Measurements from ENCODE around the gene LEFTY1. TPM values are rescaled to one million over a fixed set of nuclear protein-coding genes. Genes with fewer than 3 reads are reported as not detected.
A peak's percentile ranks its signal among the peaks of the same experiment; 100 is the strongest.

LEFTY1 gene
- total and polyA plus RNA-seq, 2 donors (not counting 1 experiment from before 2014, with no cell fraction given): 0.07 TPM; not detected in 1

- H3K27ac ChIP-seq (ENCODE audit: low read length in 2 of 2): no peak overlapping the region
- Mint-ChIP-seq H3K4me3 (no peak overlapping the region), H3K27me3 (no peaks in the 10 kb centered on the region), H3K27ac (no peak overlapping the region), H3K4me1 (peaks cover 14% of the 10 kb centered on the region), H3K9me3 (ENCODE audit: insufficient read depth) (no peaks in the 10 kb centered on the region)
- peaks cover 9 to 15% of the 10 kb centered on the region in 2 donors for H3K4me1 ChIP-seq (ENCODE audit: control insufficient read depth in 2 of 2, insufficient read depth in 2 of 2, low read length in 2 of 2)
- no peak overlapping the region for H2AFZ ChIP-seq (ENCODE audit: insufficient read depth, low read depth, low read length, poor library complexity, severe bottlenecking)
- no peaks in the 10 kb centered on the region for H3K9me3 ChIP-seq (ENCODE audit: control extremely low read depth in 1 of 3, control insufficient read depth in 2 of 3, insufficient read depth in 1 of 3, low read length in 2 of 3)
- H4K20me1 ChIP-seq (ENCODE audit: control insufficient read depth, insufficient read depth, low read length, poor library complexity, severe bottlenecking): peaks cover 23% of the 10 kb centered on the region
- no peaks in the 10 kb centered on the region for H3K27me3 ChIP-seq (replicated peaks in 1 of 4; ENCODE audit: control extremely low read depth in 1 of 4, control insufficient read depth in 3 of 4, insufficient read depth in 4 of 4, low read length in 3 of 4)
- no peak overlapping the region for H3K4me3 ChIP-seq (ENCODE audit: control extremely low read depth in 1 of 5, extremely low read depth in 1 of 5, insufficient read depth in 1 of 5, low read depth in 2 of 5, low read length in 4 of 5)
- H3K9ac ChIP-seq (ENCODE audit: low read length): no peak overlapping the region
- intact Hi-C loops (cut with micrococcal nuclease): loop anchor here (10.0 kb wide), 1 partner anchor 363 kb away; no protein-coding TSS in a partner anchor
- ChIA-PET CTCF (interaction anchor here (0.6 kb wide), 1 partner anchor 31 kb away, joined by 5 read pairs; no protein-coding TSS in a partner anchor), POLR2A (interaction anchor here (0.6 kb wide), 1 partner anchor 33 kb away, joined by 5 read pairs; no protein-coding TSS in a partner anchor)
- DNase-seq (no peak), ATAC-seq (ENCODE audit: low read depth) (no peak)
- WGBS (ENCODE audit: insufficient coverage): 100% methylated on average over 3 of the region's 4 CpGs
- no peak overlapping the region for H3K4me2 ChIP-seq (replicated peaks; ENCODE audit: low read depth, low read length, poor library complexity, severe bottlenecking)
- TF ChIP-seq CTCF (IDR thresholded peaks at IDR 0.05) (no peak), EZH2 (IDR thresholded peaks at IDR 0.05; ENCODE audit: borderline replicate concordance, insufficient read depth, low read depth, low read length, poor library complexity, severe bottlenecking) (no peak)
- H3K36me3 ChIP-seq (replicated peaks in 1 of 2; ENCODE audit: control extremely low read depth in 1 of 2, control insufficient read depth in 1 of 2, extremely low read depth in 1 of 2, insufficient read depth in 2 of 2, low read length in 1 of 2): peaks cover 12 to 60% of the 10 kb centered on the region in 2 experiments
- H3K79me2 ChIP-seq (ENCODE audit: control insufficient read depth, insufficient read depth, low read length): peaks cover 25% of the 10 kb centered on the region
Measured at GRCh38 chr1:225918280-225918679, 29.3 kb upstream of the LEFTY1 start.

GRCh38 chr1:225917536-225917935 is 28.6 kb upstream of the LEFTY1 start:
- Histone ChIP-seq H3K36me3 (replicated peaks in 1 of 2; ENCODE audit: control extremely low read depth in 1 of 2, control insufficient read depth in 1 of 2, extremely low read depth in 1 of 2, insufficient read depth in 2 of 2, low read length in 1 of 2) (peaks cover 12 to 56% of the 10 kb centered on the region in 2 experiments), H3K4me1 (ENCODE audit: control insufficient read depth in 2 of 2, insufficient read depth in 2 of 2, low read length in 2 of 2) (peaks cover 1 to 7% of the 10 kb centered on the region in 2 donors), H3K27ac (ENCODE audit: low read length in 2 of 2) (no peak overlapping the region), H3K4me3 (ENCODE audit: control extremely low read depth in 1 of 5, extremely low read depth in 1 of 5, insufficient read depth in 1 of 5, low read depth in 2 of 5, low read length in 4 of 5) (no peak overlapping the region), H3K27me3 (replicated peaks in 1 of 4; ENCODE audit: control extremely low read depth in 1 of 4, control insufficient read depth in 3 of 4, insufficient read depth in 4 of 4, low read length in 3 of 4) (no peaks in the 10 kb centered on the region), H2AFZ (ENCODE audit: insufficient read depth, low read depth, low read length, poor library complexity, severe bottlenecking) (no peak overlapping the region), H3K4me2 (replicated peaks; ENCODE audit: low read depth, low read length, poor library complexity, severe bottlenecking) (no peak overlapping the region), H3K9ac (ENCODE audit: low read length) (no peak overlapping the region), H3K9me3 (ENCODE audit: control extremely low read depth in 1 of 3, control insufficient read depth in 2 of 3, insufficient read depth in 1 of 3, low read length in 2 of 3) (no peaks in the 10 kb centered on the region), H4K20me1 (ENCODE audit: control insufficient read depth, insufficient read depth, low read length, poor library complexity, severe bottlenecking) (peaks cover 22% of the 10 kb centered on the region), H3K79me2 (ENCODE audit: control insufficient read depth, insufficient read depth, low read length) (peaks cover 17% of the 10 kb centered on the region)
- no peak for DNase-seq
- Mint-ChIP-seq H3K27ac (peak overlapping the region; percentile 39), H3K4me3 (no peak overlapping the region), H3K4me1 (peaks cover 6% of the 10 kb centered on the region), H3K27me3 (no peaks in the 10 kb centered on the region), H3K9me3 (ENCODE audit: insufficient read depth) (no peaks in the 10 kb centered on the region)
- no CpG with 5 or more reads among the region's 5 CpGs for WGBS (ENCODE audit: insufficient coverage)
- TF ChIP-seq CTCF (IDR thresholded peaks at IDR 0.05) (no peak), EZH2 (IDR thresholded peaks at IDR 0.05; ENCODE audit: borderline replicate concordance, insufficient read depth, low read depth, low read length, poor library complexity, severe bottlenecking) (no peak)
- intact Hi-C loops (cut with micrococcal nuclease): loop anchor here (10.0 kb wide), 1 partner anchor 363 kb away; no protein-coding TSS in a partner anchor
- ATAC-seq (ENCODE audit: low read depth): no peak
- ChIA-PET CTCF (interaction anchor here (1.1 kb wide), 2 partner anchors 39 to 443 kb away, joined by 3 read pairs; no protein-coding TSS in a partner anchor), POLR2A (no interaction called here)
